Neural progenitor cell (in vitro differentiated cells): ENCODE data around the gene GDPD5.

Source experiments
- CTCF ChIP-seq: fragments of 200-600 bp; sonication (generic); IDR thresholded peaks from 2 replicates; pipeline ENCODE4 v1.5.1; 2017; ENCODE audit warnings: antibody characterized with exemption, mild to moderate bottlenecking
- EZH2 ChIP-seq: fragments of 200-600 bp; sonication (generic); IDR thresholded peaks from 2 replicates; pipeline ENCODE4 v1.6.1; 2017; ENCODE audit warnings: antibody characterized with exemption, mild to moderate bottlenecking, moderate library complexity
- EZH2phosphoT487 ChIP-seq: fragments of 200-600 bp; sonication (generic); IDR thresholded peaks from 2 replicates; pipeline ENCODE4 v1.6.1; 2017; ENCODE audit warnings: antibody characterized with exemption

- TF ChIP-seq CTCF (no peak), EZH2 (no peak), EZH2phosphoT487 (no peak)
Observed at GRCh38 chr11:75427181-75427580, 98.6 kb downstream of the GDPD5 start.
